Muscle of leg (tissue), 11 donors: ENCODE data around the gene CARMIL3. TPM values are rescaled to one million over a fixed set of nuclear protein-coding genes. Genes with fewer than 3 reads are reported as not detected.

Experiments
- DNase-seq: peaks from one replicate; pipeline ENCODE4 v3.0.0; 2013
- H3K27ac ChIP-seq: one replicate; pipeline ENCODE4 v1.5.1; 2013; ENCODE audit warnings: mild to moderate bottlenecking, low read length, control low read depth
- H3K27me3 ChIP-seq: one replicate; pipeline ENCODE4 v1.6.1; 2013; ENCODE audit warnings: low read length; ENCODE audit not compliant: control insufficient read depth, insufficient read depth
- H3K36me3 ChIP-seq: one replicate; pipeline ENCODE4 v1.6.1; 2013; ENCODE audit warnings: low read length; ENCODE audit not compliant: control insufficient read depth, insufficient read depth
- H3K4me1 ChIP-seq: one replicate; pipeline ENCODE4 v1.6.1; 2013; ENCODE audit warnings: low read length; ENCODE audit not compliant: control insufficient read depth, insufficient read depth
- H3K4me3 ChIP-seq: one replicate; pipeline ENCODE4 v1.5.1; 2013; ENCODE audit warnings: low read length, control low read depth
- H3K9me3 ChIP-seq: replicated peaks from 2 replicates; pipeline ENCODE4 v1.6.1; 2013; ENCODE audit warnings: low read depth, low read length; ENCODE audit not compliant: control insufficient read depth
- WGBS: methylation state at CpG from one replicate; pipeline ENCODE4 v1.1.5; 2013; ENCODE audit warnings: missing lambda C conversion rate; ENCODE audit not compliant: insufficient coverage; 5-methylcytosine and 5-hydroxymethylcytosine counted together
- polyA plus RNA-seq, 8 donors: library from polyadenylated mRNA; unstranded; fragments of 120-200 nt; gene quantifications; one replicate each; pipeline versions ENCODE4 v1.2.1 to v1.2.3, GENCODE V29; 2013; ENCODE audit warnings: inconsistent platforms in 1 of 8, low replicate concordance in 1 of 8; ENCODE audit not compliant: insufficient read length in 8 of 8, insufficient read depth in 1 of 8
- total RNA-seq: library from RNA; stranded (reverse); fragments of 120-200 nt; gene quantifications from one replicate; pipeline ENCODE4 v1.2.4, GENCODE V29; 2013

The CARMIL3 gene
- total and polyA plus RNA-seq, 9 donors, result 0.06 to 0.54 (median 0.22) TPM

GRCh38 chr14:24070285-24071143, 18.7 kb downstream of the CARMIL3 start:
- no peaks in the 10 kb centered on the region for H3K4me1 ChIP-seq
- no peak overlapping the region for H3K27ac ChIP-seq
- no peaks in the 10 kb centered on the region for H3K36me3 ChIP-seq
- H3K9me3 ChIP-seq, result no peaks in the 10 kb centered on the region
- DNase-seq, result no peak
- no peak overlapping the region for H3K4me3 ChIP-seq
- WGBS, result 69% methylated on average over 6 of the region's 10 CpGs
- peaks cover 21% of the 10 kb centered on the region for H3K27me3 ChIP-seq

DNA sequence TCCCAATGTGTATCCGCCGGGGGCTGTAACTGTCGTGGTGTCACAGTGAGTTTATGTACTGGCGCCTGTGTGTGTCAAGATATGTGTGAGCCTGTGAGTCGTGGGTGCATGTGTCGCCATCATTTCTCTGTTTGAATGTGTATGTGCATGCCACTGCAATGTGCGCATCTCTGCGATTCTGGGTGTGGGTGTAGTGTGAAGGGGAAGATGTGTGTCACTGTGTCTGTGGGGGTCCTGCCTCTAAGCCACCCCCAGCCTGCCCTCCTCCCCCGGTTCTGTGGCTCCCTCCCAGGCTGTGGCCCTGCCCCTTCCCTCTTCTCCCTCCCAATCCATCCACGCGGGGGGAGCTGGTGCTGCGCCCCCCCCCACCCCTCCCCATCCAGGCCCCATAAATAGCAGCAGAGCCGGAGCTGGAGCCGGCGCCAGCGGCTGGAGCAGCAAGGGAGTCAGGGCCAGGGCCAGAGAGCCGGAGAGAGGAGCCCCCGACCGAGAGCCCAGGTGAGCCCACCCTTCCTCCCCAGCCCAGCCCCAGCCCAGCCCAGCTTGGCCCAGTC, 19.4 kb downstream of the CARMIL3 start, which contains the start of gene CPNE6:
Gene CPNE6 (plus strand): TSS at position 419 of the 554 bp plus-strand sequence. CDS start 1,375 bp downstream, outside the sequence.
- H3K4me1 ChIP-seq, result no peaks in the 10 kb centered on the region
- peaks cover 21% of the 10 kb centered on the region for H3K27me3 ChIP-seq
- DNase-seq, result no peak
- no peak within 1 kb of the TSS for H3K4me3 ChIP-seq
- no peaks in the 10 kb centered on the region for H3K9me3 ChIP-seq
- H3K36me3 ChIP-seq, result no peaks in the 10 kb centered on the region
- 51% methylated on average over 14 of the region's 19 CpGs for WGBS
- H3K27ac ChIP-seq, result no peak within 1 kb of the TSS

- H3K4me3 ChIP-seq, result no peak overlapping the region
- H3K27ac ChIP-seq, result no peak overlapping the region
- no peak for DNase-seq
- 69% methylated on average over 12 of the region's 12 CpGs for WGBS
- no peaks in the 10 kb centered on the region for H3K36me3 ChIP-seq
- no peaks in the 10 kb centered on the region for H3K4me1 ChIP-seq
- H3K27me3 ChIP-seq, result peaks cover 21% of the 10 kb centered on the region
- H3K9me3 ChIP-seq, result no peaks in the 10 kb centered on the region
These were observed 20.1 kb downstream of the CARMIL3 start for GRCh38 chr14:24071836-24072430.

GRCh38 chr14:24072436-24072835, 20.6 kb downstream of the CARMIL3 start:
- Histone ChIP-seq H3K9me3 (no peaks in the 10 kb centered on the region), H3K4me1 (no peaks in the 10 kb centered on the region), H3K4me3 (no peak overlapping the region), H3K36me3 (no peaks in the 10 kb centered on the region), H3K27ac (no peak overlapping the region), H3K27me3 (peaks cover 24% of the 10 kb centered on the region)
- 74% methylated on average over 3 of the region's 7 CpGs for WGBS
- no peak for DNase-seq

GRCh38 chr14:24072881-24073877, 21.4 kb downstream of the CARMIL3 start:
- Histone ChIP-seq H3K27ac (no peak overlapping the region), H3K4me1 (no peaks in the 10 kb centered on the region), H3K27me3 (peaks cover 27% of the 10 kb centered on the region), H3K9me3 (no peaks in the 10 kb centered on the region), H3K4me3 (no peak overlapping the region), H3K36me3 (no peaks in the 10 kb centered on the region)
- WGBS, result 82% methylated on average over 19 of the region's 26 CpGs
- DNase-seq, result no peak

GRCh38 chr14:24074625-24075484, 23.0 kb downstream of the CARMIL3 start:
- peaks cover 34% of the 10 kb centered on the region for H3K27me3 ChIP-seq
- H3K4me1 ChIP-seq, result no peaks in the 10 kb centered on the region
- H3K27ac ChIP-seq, result no peak overlapping the region
- 75% methylated on average over 8 of the region's 11 CpGs for WGBS
- H3K9me3 ChIP-seq, result no peaks in the 10 kb centered on the region
- no peak for DNase-seq
- H3K36me3 ChIP-seq, result no peaks in the 10 kb centered on the region
- H3K4me3 ChIP-seq, result no peak overlapping the region

DNA sequence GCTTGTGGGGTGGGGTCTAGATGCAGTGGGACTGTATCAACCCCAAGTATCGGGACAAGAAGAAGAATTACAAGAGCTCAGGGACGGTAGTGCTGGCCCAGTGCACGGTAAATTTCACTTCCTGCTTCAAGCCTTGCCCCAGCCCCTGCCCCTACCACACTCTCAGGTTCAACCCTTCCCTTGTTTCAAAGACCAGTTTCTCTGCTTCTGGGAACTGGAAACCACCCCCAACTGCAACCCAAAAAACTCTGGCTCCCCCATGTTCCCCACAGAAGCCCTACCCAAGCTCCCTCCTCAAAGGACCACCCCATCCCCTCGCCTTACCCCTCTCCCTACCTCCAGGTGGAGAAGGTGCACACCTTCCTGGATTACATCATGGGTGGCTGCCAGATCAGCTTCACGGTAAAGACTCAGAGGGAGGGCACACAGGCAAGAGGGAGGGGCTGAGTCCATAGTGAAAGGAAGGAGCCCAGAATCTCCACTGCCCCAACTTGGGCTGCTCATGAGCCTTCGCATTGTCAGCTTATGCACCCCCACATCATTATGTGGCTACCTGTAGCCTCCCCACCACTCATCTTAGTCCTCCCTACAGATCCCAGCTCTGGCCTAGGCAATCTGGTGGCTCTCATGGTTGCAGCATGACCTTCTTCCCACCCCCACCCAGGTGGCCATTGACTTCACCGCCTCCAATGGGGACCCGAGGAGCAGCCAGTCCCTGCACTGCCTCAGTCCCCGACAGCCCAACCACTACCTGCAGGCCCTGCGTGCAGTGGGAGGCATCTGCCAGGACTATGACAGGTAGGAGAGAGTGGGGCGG, 23.9 kb downstream of the CARMIL3 start:
- Histone ChIP-seq H3K36me3 (no peaks in the 10 kb centered on the region), H3K9me3 (no peaks in the 10 kb centered on the region), H3K4me3 (no peak overlapping the region), H3K27ac (no peak overlapping the region), H3K27me3 (peaks cover 37% of the 10 kb centered on the region), H3K4me1 (peaks cover under 1% of the 10 kb centered on the region)
- WGBS, result 90% methylated on average over 4 of the region's 11 CpGs
- DNase-seq, result no peak

DNA sequence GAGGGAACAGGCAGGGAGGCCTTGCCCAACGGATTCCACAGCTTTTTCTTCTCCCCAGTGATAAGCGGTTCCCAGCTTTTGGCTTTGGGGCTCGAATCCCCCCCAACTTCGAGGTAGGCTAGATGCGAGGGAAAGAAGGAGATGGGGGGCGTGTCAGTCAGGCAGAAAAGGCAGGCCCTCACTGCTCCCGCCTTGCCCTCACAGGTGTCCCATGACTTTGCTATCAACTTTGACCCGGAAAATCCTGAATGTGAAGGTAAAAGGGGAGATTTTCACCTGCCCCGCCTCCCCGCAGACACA, 24.4 kb downstream of the CARMIL3 start:
- DNase-seq, result no peak
- no CpG with 5 or more reads among the region's 10 CpGs for WGBS
- no peaks in the 10 kb centered on the region for H3K9me3 ChIP-seq
- H3K27ac ChIP-seq, result no peak overlapping the region
- peaks cover 4% of the 10 kb centered on the region for H3K4me1 ChIP-seq
- H3K36me3 ChIP-seq, result no peaks in the 10 kb centered on the region
- peaks cover 41% of the 10 kb centered on the region for H3K27me3 ChIP-seq
- no peak overlapping the region for H3K4me3 ChIP-seq
